ENCODE measurements around the gene PPP2R2C. TPM values are rescaled to one million over a fixed set of nuclear protein-coding genes. Genes with fewer than 3 reads are reported as not detected.

The PPP2R2C gene
- total RNA-seq, 1 experiment from 2014 or later = 0.03 TPM

DNA sequence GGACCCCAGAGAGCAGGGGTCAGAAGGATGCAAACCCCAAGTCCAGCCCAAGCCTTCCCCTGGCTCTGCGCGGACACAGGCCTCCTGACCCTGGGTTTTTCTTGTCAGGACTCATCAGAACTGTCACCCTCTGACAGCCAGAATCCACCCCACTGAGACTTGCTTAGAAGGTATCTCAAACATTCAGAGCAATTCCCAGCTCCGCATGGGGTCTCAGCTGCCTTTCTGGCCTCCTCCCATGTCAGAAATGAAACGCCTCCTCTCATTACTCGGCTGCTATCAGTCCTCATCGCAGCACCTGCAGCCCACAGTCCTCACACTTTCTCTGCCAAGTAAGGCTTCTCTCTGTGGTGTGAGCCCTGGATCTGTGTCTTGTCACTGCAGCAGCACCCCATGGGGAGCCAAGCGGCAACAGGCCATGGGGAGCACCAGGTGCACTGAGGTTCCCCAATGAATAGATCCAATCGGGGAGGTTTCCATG is 105.0 kb downstream of the PPP2R2C start:
- no peak for DNase-seq (ENCODE audit: low spot score)

DNA sequence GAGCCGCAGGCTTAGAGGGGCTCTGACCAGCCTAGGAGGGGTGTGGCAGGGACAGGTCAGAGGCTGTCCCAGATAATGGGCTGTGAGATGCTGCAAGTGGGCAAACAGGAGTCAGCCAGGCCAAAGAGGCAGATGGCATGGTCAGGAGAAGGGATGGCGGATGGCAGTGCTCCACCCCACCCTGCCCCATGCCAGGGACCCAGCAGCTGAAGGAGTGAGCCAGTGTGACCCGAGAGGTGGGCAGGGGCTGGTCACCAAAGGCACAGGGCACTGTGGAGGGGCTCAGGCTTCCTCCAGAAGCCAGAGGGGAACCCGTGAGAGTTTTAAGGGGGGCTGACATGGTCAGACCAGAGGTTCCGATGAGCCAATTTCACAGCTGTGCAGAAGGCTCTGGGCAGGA is 105.8 kb downstream of the PPP2R2C start:
- no peak for DNase-seq (ENCODE audit: low spot score)

DNA sequence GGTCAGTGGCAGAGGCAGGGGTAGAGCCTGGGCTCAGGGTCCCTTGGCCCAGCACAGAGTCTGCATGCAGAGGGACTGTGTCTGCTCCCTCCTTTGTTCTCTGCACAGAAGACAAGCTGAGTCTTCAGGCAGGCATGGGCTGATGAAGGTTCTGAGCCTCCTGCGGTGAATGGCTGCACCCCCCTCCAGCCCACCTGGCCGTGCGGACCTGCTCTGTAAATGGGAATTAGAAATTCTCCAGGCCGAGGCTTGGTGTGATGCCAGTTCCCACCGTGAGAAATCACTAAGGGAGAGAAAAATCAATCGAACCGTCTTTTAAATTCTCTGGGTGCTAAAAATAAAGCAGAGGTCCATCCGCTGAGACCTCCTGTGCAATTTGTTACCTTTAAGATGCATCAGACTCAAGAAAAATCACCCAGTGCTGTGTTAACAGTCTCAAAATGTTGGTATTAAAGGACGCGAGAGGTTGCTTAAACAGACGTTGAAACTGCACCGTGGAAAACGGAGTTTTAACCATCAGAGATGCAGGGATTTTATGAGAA is 106.8 kb downstream of the PPP2R2C start:
- DNase-seq (ENCODE audit: low spot score) = no peak

DNA sequence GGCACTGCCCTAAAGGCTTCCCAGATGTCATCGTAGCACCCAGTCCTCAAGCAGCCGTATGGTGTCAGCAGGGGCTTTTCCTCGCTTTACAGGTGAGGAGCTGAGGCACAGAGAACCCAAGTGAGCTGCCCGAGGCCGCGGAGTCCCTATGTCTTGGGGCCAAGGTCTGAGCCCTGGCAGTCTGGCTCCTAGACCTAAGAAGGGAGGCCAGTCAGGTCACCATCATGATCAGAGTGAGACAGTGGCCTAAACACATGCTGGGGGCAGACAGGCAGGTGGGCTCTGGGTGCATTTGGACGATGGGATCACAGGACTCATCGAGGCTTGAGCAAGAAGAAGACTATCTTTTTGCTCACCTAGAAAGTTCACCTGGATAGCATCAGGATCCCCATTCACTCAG is 107.8 kb downstream of the PPP2R2C start:
- DNase-seq (ENCODE audit: low spot score) = no peak

DNA sequence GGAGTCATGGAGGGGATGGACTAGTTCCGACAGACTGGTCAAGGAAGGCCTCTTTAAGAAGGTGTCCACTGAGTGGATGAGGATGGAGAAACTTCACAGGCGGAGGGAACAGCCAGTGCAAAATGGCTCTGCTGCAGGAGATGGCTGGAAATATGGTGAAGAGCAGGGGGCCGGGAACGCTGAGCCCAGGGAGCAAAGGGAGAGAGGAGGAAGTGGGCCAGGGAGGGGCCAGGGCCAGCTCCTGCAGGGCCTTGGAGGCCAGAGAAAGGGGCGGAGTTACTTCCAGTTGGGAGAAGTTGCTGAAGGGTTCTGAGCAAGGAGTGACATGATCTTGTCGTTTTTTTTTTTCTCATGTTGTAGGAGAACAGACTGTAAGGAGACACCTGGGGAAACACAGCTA is 108.3 kb downstream of the PPP2R2C start:
- no peak for DNase-seq (ENCODE audit: low spot score)

GRCh38 chr4:6362896-6363295 is 109.5 kb downstream of the PPP2R2C start:
- no peak for DNase-seq (ENCODE audit: low spot score)

- DNase-seq (ENCODE audit: low spot score) = no peak
Observed at GRCh38 chr4:6362243-6362885, 110.0 kb downstream of the PPP2R2C start.

DNA sequence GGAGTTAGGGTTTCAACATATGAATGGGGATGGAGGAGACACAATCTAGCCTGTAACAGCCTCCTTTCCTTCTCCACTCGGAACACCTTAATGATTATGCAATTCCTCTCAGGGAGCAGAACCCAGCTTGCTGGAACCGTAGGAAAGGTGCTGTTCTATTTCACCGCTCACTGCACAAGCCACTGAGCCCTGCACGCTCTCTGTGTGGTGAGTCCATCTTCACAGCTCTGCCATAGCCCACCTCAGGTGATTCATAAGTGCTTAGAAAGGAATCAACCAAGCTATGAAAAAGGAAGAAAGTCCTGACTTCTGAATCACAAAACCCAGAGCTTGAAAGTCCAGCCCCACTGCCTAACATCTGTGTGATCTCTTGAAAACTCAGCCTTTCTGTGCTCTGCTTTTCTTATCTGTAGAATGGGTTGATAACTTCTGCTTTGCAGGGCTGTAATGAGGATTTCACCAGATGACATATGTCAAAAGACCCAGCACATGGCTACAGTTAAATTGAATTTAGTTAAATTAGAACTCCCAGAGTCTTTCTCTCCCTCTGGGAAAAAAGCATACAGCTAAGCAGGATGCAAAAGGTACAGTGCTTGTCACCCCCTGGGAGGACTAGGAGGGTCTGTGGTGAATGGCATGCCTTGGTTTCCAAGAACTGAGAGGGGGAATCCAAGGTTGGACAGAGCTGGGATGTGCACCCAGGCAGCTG is 111.2 kb downstream of the PPP2R2C start:
- DNase-seq (ENCODE audit: low spot score) = no peak

- DNase-seq (ENCODE audit: low spot score) = no peak
Observed at GRCh38 chr4:6360385-6360784, 112.0 kb downstream of the PPP2R2C start.

DNA sequence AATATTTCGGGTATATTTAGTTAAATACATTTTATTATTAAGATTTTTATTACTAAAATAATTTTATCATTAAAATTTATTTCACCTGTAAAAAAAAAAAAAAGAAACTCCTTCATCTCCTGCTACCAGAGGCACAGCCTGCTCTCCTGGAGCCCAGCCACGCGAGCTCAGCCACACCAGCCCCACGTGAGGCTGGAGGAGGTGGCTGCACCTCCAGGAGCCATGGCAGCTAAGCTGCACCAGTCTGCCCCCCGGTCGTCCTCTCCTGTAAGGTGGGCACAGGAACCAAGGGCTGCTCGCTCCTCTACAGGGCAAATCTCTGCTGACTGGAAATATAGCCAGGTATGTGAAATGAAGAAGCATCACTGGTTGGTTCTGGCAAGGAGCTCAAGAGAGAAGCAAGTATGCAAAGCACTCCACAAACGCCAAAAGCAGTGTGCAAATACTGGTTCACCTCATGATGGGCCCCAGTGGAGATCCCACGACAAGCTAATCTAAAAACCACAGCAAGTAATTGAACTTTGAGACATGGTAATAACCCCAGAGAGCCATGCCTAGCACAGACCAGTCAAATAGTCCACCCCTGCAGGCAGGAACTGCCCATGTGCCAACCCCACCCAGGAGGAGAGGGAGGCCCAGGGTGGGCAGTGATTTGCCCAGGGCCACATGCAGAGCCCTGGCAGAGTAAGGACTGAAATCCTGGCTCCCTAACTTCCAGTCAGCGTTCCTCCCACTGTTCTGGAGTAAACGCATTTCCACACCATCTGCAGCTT is 112.7 kb downstream of the PPP2R2C start:
- DNase-seq (ENCODE audit: low spot score) = no peak

DNA sequence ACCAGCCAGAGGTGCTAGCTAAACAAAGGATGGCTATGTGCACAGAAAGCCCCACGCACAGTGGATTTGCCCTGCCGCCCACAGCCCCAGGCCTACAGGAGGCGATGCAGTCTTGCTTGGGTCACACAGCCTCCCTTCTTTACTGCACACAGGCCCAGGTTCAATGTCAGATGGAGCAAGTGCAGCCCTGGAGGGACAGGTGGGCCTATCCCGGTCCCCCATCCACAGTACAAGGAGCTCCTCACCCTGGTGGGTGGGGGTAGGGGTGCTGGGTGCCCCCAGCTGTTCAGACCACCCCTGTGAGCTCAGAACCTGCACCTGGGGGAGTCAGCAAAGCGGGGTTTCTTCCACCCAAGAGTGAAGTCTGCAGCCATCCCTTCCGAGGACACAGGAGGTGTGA is 114.9 kb downstream of the PPP2R2C start:
- no peak for DNase-seq (ENCODE audit: low spot score)

DNA sequence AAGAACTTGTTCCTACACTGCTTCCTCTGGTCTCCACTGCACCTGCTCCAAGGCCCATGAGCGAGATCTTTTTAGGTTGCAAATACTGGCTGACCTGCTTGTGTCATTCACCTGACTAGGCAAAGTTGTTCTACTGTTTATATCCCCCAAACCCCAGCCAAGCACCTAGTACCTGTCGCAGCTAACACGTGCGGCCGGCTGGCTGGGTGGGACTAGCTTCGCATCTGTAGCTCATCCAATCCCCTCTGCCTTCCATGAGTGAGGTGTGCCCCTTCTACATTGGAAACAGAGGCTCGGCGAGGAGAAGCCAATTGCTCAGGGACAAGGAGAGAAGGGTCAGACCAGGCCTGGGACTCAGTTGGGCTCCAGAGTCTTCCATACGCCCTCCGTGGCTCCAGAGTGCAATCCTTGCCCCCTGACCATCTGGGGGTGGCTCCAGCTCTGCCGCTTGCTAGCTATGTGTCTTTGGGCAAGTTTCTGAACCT is 116.3 kb downstream of the PPP2R2C start:
- no peak for DNase-seq (ENCODE audit: low spot score)

DNA sequence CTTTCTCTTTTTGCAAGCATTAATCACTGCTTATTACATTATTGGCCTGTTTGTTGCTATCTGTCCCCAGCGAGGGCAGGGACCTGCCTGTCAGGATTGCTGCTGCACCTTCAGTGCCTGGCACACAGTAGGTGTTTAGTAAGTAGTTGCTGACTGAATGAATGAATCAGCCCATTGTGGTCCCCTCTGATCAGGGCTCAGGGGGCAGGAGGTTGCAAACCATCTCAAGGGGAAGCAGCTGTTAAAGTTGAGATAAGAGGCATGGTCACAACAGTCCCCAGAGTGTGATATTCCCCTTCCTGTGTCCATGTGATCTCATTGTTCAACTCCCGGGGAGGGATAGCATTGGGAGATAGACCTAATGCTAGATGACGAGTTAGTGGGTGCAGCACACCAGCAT is 117.4 kb downstream of the PPP2R2C start:
- no peak for DNase-seq (ENCODE audit: low spot score)

DNA sequence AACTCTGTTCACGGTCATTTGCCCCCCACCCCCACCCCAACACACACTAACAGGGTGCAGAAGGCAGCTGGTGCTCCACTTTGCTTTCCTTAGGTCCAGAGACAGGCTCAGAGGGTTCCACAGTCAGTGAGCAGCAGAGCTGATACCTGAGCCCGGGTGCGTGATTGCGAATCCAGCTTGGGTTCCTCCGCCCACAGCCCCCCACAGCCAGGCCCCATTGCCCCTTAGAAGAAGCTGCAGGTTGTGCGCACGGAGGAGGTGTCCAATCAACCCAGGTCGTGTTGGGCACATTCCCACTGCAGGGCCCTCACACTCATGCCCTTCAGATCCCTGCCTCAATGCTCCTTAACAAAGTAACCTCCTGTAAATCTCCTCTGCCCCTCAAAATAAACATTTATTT is 117.8 kb downstream of the PPP2R2C start:
- DNase-seq (ENCODE audit: low spot score) = no peak

DNA sequence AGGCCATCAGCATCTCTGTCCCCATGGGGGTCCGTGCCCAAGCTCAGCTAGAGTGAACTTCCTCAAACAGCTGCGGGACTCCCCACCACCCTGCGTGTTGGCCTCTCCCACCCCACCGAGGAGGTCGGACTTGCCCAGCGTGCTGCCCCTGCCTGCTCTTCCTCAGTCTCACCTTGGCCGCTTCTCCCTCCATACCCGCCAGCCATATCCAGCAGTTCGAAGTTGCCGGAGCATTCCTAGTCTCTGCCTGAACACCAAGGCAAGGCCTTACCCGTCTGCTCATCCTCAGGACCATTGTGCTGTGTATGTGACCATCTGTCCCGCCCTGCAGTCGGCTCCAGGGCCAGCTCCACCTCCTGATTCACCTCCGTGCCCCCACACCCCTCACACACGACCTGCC is 118.3 kb downstream of the PPP2R2C start:
- no peak for DNase-seq (ENCODE audit: low spot score)

DNA sequence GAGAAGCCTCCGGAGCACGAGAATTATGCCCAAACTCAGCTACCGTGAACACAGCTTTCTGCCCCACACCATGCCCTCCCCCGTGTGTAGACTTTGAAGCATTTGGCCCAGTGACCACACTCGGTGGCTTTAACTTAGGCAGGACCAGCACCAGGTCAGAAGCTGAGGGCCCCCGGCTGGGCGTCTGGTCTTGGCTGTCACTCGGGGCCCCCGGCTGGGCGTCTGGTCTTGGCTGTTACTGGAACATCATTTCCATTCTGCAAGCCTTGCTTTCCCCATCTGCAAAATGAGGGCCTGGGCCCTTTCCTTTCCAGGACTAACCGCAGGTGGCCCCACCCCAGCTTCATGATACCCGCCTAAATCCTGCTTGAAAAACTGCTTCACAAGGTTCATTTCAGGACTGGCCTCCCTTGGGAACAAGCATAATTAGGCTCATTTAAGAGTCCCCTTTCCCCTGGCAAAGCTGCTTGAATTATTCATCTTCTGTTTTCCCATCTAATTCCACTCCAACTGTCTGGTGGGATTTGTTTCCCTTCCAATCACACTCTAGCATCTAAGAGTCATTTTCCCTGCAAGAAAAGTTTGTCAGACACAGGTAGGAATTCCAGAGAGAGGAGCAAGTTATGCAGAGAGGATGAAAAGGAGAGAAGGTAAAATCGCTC is 120.3 kb downstream of the PPP2R2C start:
- DNase-seq (ENCODE audit: low spot score) = no peak

DNA sequence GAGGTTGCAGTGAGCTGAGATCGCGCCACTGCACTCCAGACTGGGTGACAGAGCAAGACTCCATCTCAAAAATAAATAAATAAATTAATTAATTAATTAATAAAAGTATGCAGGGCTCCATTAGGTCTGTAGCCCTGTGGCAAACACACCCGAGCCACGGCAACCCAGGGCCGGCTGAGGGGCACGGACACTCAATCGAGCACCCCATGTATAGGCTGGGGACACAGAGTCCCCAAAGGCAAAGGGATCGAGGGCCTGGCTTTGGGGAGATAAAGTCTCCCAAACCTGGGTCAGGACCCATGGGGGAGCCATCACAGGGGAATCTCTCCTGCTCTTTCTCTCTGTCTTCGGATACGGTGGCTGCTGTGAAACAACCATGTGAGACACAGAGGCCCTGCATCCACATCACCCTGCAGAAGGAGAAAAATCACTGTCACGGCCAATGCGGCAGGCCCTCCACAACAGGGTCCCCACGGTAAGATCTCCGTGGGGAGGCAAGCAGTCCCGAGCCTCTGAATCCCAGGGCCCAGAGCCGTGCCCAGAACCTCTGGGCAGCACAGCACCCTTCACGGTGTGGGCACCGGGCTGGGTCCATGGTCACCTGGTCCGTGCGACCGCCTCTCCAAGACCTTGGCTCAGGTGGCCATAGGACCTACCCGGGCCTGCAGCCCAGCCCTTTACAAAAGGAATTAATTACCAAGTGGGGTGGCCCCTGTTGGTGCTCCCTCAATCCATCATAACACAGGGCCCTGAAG is 121.0 kb downstream of the PPP2R2C start:
- no peak for DNase-seq (ENCODE audit: low spot score)

DNA sequence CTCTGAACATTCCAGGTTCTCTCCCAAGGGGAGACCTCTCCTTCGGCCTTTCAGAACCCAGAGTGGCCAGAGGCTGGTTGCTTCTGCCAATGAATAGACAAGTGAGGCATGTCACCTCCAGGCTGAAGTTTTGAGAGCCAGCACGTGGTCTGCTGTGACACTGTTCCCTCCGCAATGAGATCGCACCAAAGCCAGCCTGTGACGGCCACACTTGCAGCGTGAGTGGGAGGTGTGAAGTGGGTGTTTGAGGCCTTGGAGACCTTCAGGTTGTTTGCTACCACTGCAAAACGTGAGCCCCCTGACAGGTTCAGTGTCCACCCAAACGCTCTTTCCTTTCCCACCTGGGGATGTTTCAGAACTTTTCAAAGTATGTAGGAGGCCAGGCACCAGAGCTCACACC is 121.8 kb downstream of the PPP2R2C start:
- DNase-seq (ENCODE audit: low spot score) = no peak

- DNase-seq (ENCODE audit: low spot score) = no peak
Observed at GRCh38 chr4:6349896-6350603, 122.4 kb downstream of the PPP2R2C start.

DNA sequence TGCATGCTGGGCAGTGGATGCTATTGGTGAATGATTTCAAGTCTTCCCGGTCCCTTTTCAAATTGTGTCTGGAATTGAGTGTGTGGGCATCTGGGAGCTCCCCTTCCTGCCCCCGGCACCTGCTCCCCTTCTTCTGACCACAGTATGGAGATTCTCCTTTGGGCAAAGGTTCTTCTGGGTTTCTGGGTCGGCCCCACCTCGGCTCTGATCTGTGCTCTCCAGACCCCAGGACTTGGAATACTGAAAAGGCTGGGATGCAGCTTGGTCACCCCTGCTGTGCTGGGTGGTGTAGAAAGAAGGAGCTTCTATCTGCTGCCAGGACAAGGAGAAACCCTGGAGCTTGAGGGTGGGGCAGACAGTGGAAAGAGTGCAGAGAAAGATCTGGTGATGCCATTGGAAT is 124.0 kb downstream of the PPP2R2C start:
- no peak for DNase-seq (ENCODE audit: low spot score)
